CD4-positive, alpha-beta T cell (primary cell): ENCODE results near the gene CLEC9A. TPM values are rescaled to one million over a fixed set of nuclear protein-coding genes. Genes with fewer than 3 reads are reported as not detected.

Experiments
- ATAC-seq: fragments of 200-7000 bp; cut with Tn5 transposase; one replicate; pipeline ENCODE4 v1.10.0; 2022; ENCODE audit warnings: mild to moderate bottlenecking; ENCODE audit not compliant: poor library complexity
- CTCF ChIA-PET: fragments of 350-600 bp; sonication (Branson Sonifier 250); formaldehyde crosslinking; loops from one replicate; lab custom pipeline; 2021; ENCODE audit warnings: antibody characterized with exemption, inconsistent platforms; lab: Charles Lee
- POLR2A ChIA-PET: fragments of 350-600 bp; sonication (Branson Sonifier 250); formaldehyde crosslinking; loops from one replicate; lab custom pipeline; 2021; ENCODE audit warnings: antibody characterized with exemption, inconsistent platforms; lab: Charles Lee
- DNase-seq, 14 experiments: peaks; one replicate each; pipeline ENCODE4 v3.0.0-alpha.2; 2013 to 2020; ENCODE audit warnings: mixed read lengths in 2 of 14
- H3K27ac ChIP-seq, 2 donors: one replicate each; pipeline versions ENCODE4 v1.5.1 to v1.7.0; 2013; ENCODE audit warnings: low read length in 2 of 2, low read depth in 1 of 2, mild to moderate bottlenecking in 1 of 2
- H3K27me3 ChIP-seq, 2 experiments: 1 replicate in 1 of 2; 2 replicates in 1 of 2; pipeline versions ENCODE4 v1.6.1 to v1.7.0; 2013; ENCODE audit warnings: low read length in 2 of 2, control low read depth in 1 of 2, mild to moderate bottlenecking in 1 of 2, moderate library complexity in 1 of 2; ENCODE audit not compliant: insufficient read depth in 2 of 2, control insufficient read depth in 1 of 2
- H3K36me3 ChIP-seq: one replicate; pipeline ENCODE4 v1.6.1; 2013; ENCODE audit warnings: low read length, control low read depth; ENCODE audit not compliant: insufficient read depth
- H3K4me1 ChIP-seq: one replicate; pipeline ENCODE4 v1.6.1; 2013; ENCODE audit warnings: low read length, control low read depth; ENCODE audit not compliant: insufficient read depth
- H3K4me3 ChIP-seq: one replicate; pipeline ENCODE4 v1.5.1; 2013; ENCODE audit warnings: mild to moderate bottlenecking, low read length, moderate library complexity
- H3K9me3 ChIP-seq, 2 experiments: 1 replicate in 1 of 2; 2 replicates in 1 of 2; pipeline versions ENCODE4 v1.6.1 to v1.7.0; 2013; ENCODE audit warnings: low read length in 2 of 2, mild to moderate bottlenecking in 2 of 2, control low read depth in 1 of 2, moderate library complexity in 1 of 2; ENCODE audit not compliant: control insufficient read depth in 1 of 2, insufficient read depth in 1 of 2
- H3K27ac Mint-ChIP-seq: one replicate; pipeline ENCODE4 v1.8.0; 2020; ENCODE audit warnings: mixed read lengths
- H3K27me3 Mint-ChIP-seq: one replicate; pipeline ENCODE4 v1.8.0; 2021; ENCODE audit warnings: mixed read lengths
- H3K36me3 Mint-ChIP-seq: one replicate; pipeline ENCODE4 v1.8.0; 2021; ENCODE audit warnings: low read depth, mixed read lengths
- H3K4me1 Mint-ChIP-seq: one replicate; pipeline ENCODE4 v1.8.0; 2021; ENCODE audit warnings: low read depth, mixed read lengths
- H3K4me3 Mint-ChIP-seq: one replicate; pipeline ENCODE4 v1.8.0; 2020; ENCODE audit warnings: mild to moderate bottlenecking, mixed read lengths
- H3K9me3 Mint-ChIP-seq: one replicate; pipeline ENCODE4 v1.8.0; 2020; ENCODE audit warnings: mixed read lengths
- intact Hi-C, 2 experiments: fragments of 100-400 bp; cut with DNase I in 1 of 2; cut with micrococcal nuclease in 1 of 2; formaldehyde crosslinking; loops; one replicate each; pipeline versions ENCODE4 v1.15.1 to v1.9.0; 2023 to 2025; cut with DNase I, micrococcal nuclease
- total RNA-seq, 174 experiments: library from RNA in 2 of 174; stranded (reverse) in 2 of 174; gene quantifications; one replicate each; pipeline ENCODE4 v1.2.3 and lab custom pipeline; 2021 to 2026
- TF ChIP-seq, protein P1 (sequence below): fragments of 200-600 bp; IDR thresholded peaks from one replicate; pipeline ENCODE4 v1.8.0; 2022; ENCODE audit warnings: antibody characterized with exemption, mild to moderate bottlenecking

Gene CLEC9A
- total RNA-seq, 2 experiments from 2014 or later = 0.55 to 0.98 TPM

DNA sequence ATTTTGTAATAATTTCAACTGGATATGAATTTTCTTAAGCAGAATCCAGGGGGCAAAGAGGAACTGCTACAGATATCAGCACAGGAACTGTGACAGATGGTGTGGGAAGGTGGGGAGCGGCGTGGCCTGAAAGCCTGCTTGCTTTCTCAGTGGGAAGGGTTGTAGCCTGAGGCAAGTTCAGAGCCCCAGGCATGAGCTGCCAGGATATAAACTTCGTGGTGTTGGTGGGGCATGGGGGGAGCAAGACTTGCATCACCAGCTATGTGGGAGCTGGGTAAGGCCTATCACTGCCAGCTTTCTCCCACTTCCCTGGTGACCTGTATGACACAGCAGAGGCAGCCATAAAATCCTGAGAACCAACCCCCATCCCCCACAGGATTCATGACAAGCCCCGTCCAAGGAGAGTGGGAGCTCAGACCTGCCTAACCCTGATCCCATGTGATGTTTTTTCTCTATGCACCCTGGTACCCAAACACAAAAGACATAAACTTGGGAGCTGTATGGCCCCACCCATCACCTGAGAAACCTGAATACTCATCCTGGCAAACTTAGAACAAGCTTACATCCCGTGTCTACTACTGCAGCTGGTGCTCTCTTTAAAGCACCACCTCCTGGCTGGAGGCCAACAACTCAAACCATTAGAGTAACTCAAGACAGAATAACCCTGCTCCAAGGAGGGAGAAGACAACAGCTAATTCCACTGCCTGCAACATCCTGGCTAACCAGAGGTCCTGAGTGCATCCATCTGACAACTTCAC lies 51.8 kb downstream of the CLEC9A start:
- H3K4me3 ChIP-seq = no peak overlapping the region
- no peaks in the 10 kb centered on the region for H3K4me1 ChIP-seq
- peaks cover 6 to 13% of the 10 kb centered on the region in 2 experiments for H3K9me3 ChIP-seq
- peaks cover 10% of the 10 kb centered on the region for H3K9me3 Mint-ChIP-seq
- ChIA-PET POLR2A (no interaction called here), CTCF (interaction anchor here (1.1 kb wide), 1 partner anchor 16 kb away, joined by 3 read pairs; no protein-coding TSS in a partner anchor)
- no peak overlapping the region for H3K4me3 Mint-ChIP-seq
- peaks cover 0 to 9% of the 10 kb centered on the region in 2 experiments for H3K27me3 ChIP-seq
- H3K27me3 Mint-ChIP-seq = peaks cover 19% of the 10 kb centered on the region
- no peaks in the 10 kb centered on the region for H3K36me3 Mint-ChIP-seq
- TF ChIP-seq, protein P1, sequence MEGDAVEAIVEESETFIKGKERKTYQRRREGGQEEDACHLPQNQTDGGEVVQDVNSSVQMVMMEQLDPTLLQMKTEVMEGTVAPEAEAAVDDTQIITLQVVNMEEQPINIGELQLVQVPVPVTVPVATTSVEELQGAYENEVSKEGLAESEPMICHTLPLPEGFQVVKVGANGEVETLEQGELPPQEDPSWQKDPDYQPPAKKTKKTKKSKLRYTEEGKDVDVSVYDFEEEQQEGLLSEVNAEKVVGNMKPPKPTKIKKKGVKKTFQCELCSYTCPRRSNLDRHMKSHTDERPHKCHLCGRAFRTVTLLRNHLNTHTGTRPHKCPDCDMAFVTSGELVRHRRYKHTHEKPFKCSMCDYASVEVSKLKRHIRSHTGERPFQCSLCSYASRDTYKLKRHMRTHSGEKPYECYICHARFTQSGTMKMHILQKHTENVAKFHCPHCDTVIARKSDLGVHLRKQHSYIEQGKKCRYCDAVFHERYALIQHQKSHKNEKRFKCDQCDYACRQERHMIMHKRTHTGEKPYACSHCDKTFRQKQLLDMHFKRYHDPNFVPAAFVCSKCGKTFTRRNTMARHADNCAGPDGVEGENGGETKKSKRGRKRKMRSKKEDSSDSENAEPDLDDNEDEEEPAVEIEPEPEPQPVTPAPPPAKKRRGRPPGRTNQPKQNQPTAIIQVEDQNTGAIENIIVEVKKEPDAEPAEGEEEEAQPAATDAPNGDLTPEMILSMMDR = no peak
- no peak overlapping the region for H3K27ac ChIP-seq
- H3K27ac Mint-ChIP-seq = no peak overlapping the region
- DNase-seq = no peak
- no peak for ATAC-seq
- H3K36me3 ChIP-seq = no peaks in the 10 kb centered on the region
- intact Hi-C loops = no loop called here
- no peaks in the 10 kb centered on the region for H3K4me1 Mint-ChIP-seq

DNA sequence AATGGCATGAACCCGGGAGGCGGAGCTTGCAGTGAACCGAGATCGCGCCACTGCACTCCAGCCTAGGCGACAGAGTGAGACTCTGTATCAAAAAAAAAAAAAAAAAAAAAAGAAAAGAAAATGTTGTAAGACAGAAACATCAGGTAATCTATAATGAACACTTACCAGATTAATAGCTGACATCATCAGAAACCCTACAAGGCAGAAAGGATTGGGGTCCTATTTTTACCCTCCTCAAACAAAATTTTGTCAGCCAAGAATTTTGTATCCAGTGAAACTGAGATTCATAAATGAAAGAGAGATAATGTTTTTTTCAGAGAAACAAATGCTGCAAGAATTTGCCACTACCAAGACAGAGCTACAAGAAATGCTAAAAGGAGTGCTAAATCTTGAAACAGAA lies 54.3 kb downstream of the CLEC9A start:
- ATAC-seq (no peak), DNase-seq (no peak)
- Histone ChIP-seq H3K27me3 (peaks cover 0 to 9% of the 10 kb centered on the region in 2 experiments), H3K4me3 (no peak overlapping the region), H3K4me1 (no peaks in the 10 kb centered on the region), H3K27ac (no peak overlapping the region), H3K9me3 (peaks cover 6 to 13% of the 10 kb centered on the region in 2 experiments), H3K36me3 (no peaks in the 10 kb centered on the region)
- CTCF ChIA-PET = no interaction called here
- Mint-ChIP-seq H3K4me1 (no peaks in the 10 kb centered on the region), H3K27ac (no peak overlapping the region), H3K27me3 (peaks cover 19% of the 10 kb centered on the region), H3K9me3 (peaks cover 10% of the 10 kb centered on the region), H3K36me3 (no peaks in the 10 kb centered on the region), H3K4me3 (no peak overlapping the region)
- intact Hi-C loops = no loop called here
- POLR2A ChIA-PET = no interaction called here
- TF ChIP-seq, protein P1 = no peak

DNA sequence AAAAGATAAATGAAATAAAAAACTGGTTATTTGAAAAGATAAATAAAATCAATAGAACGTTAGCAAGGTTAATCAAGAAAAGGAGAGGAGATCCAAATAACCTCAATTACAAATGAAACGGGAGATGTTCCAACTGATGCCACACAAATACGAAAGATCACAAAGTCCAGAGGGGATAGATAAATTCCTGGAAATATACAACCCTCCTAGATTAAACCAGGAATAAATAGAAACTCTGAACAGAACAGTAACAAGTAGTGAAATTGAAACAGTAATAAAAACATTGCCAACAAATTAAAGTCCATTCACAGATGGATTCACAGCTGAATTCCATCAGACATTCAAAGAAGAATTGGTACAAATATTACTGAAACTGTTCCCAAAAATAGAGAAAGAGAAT lies 55.9 kb downstream of the CLEC9A start:
- Mint-ChIP-seq H3K4me3 (no peak overlapping the region), H3K36me3 (no peaks in the 10 kb centered on the region), H3K4me1 (no peaks in the 10 kb centered on the region), H3K27ac (no peak overlapping the region), H3K9me3 (peaks cover 10% of the 10 kb centered on the region), H3K27me3 (peaks cover 8% of the 10 kb centered on the region)
- Histone ChIP-seq H3K4me3 (no peak overlapping the region), H3K9me3 (peaks cover 6 to 13% of the 10 kb centered on the region in 2 experiments), H3K27ac (no peak overlapping the region), H3K27me3 (peaks cover 0 to 9% of the 10 kb centered on the region in 2 experiments), H3K4me1 (no peaks in the 10 kb centered on the region), H3K36me3 (no peaks in the 10 kb centered on the region)
- intact Hi-C loops = no loop called here
- ATAC-seq (no peak), DNase-seq (no peak)
- ChIA-PET CTCF (no interaction called here), POLR2A (no interaction called here)
- TF ChIP-seq, protein P1 = no peak
